Measurements from ENCODE around the gene KRTAP10-6. TPM values are rescaled to one million over a fixed set of nuclear protein-coding genes. Genes with fewer than 3 reads are reported as not detected.
"Not testable (repeated sequence)": the region's sequence is repeated elsewhere in the genome, so short reads cannot be mapped to it uniquely, and the experiment has no call there.

Gene KRTAP10-6
- total RNA-seq, 6 experiments from 2014 or later = not detected

GRCh38 chr21:44611551-44611950, 19.2 kb upstream of the KRTAP10-6 start:
- intact Hi-C loops (cut with DNase I) = no loop called here
- DNase-seq = no peak
- Histone ChIP-seq H3K9me3 (no peaks in the 10 kb centered on the region), H3K27ac (no peak overlapping the region), H3K4me1 (no peaks in the 10 kb centered on the region), H3K36me3 (no peaks in the 10 kb centered on the region), H3K27me3 (no peaks in the 10 kb centered on the region), H3K4me3 (no peak overlapping the region)
- TF ChIP-seq CTCF (IDR thresholded peaks at IDR 0.05) (no peak), POLR2A (IDR thresholded peaks at IDR 0.05) (no peak)
- no CpG with 5 or more reads among the region's 4 CpGs for WGBS (ENCODE audit: insufficient coverage, low coverage, low lambda C conversion rate, missing lambda C conversion rate)
- no peak for ATAC-seq

GRCh38 chr21:44610157-44610843, 18.0 kb upstream of the KRTAP10-6 start:
- DNase-seq; H3K36me3 ChIP-seq; H3K27ac ChIP-seq; H3K27me3 ChIP-seq; H3K4me3 ChIP-seq; H3K9me3 ChIP-seq; H3K4me1 ChIP-seq; ATAC-seq; intact Hi-C loops (cut with DNase I): not testable (repeated sequence)
- WGBS (ENCODE audit: insufficient coverage, low coverage, low lambda C conversion rate, missing lambda C conversion rate) = 96% methylated on average over 4 of the region's 7 CpGs

GRCh38 chr21:44609193-44609592, 16.9 kb upstream of the KRTAP10-6 start:
- no peak overlapping the region for H3K4me3 ChIP-seq
- no peaks in the 10 kb centered on the region for H3K9me3 ChIP-seq
- DNase-seq (no peak), ATAC-seq (no peak)
- no peaks in the 10 kb centered on the region for H3K36me3 ChIP-seq
- TF ChIP-seq POLR2A (IDR thresholded peaks at IDR 0.05) = no peak
- TF ChIP-seq CTCF (IDR thresholded peaks at IDR 0.05) = no peak
- H3K4me1 ChIP-seq = no peaks in the 10 kb centered on the region
- H3K27ac ChIP-seq = no peak overlapping the region
- H3K27me3 ChIP-seq = no peaks in the 10 kb centered on the region
- intact Hi-C loops (cut with DNase I) = no loop called here

- Histone ChIP-seq H3K27ac (no peak overlapping the region), H3K9me3 (no peaks in the 10 kb centered on the region), H3K27me3 (no peaks in the 10 kb centered on the region), H3K4me1 (no peaks in the 10 kb centered on the region), H3K4me3 (no peak overlapping the region), H3K36me3 (no peaks in the 10 kb centered on the region)
- TF ChIP-seq CTCF (IDR thresholded peaks at IDR 0.05) (no peak), POLR2A (IDR thresholded peaks at IDR 0.05) (no peak)
- WGBS (ENCODE audit: insufficient coverage, low coverage, low lambda C conversion rate, missing lambda C conversion rate) = 47% methylated on average over 3 of the region's 4 CpGs
- no peak for ATAC-seq
- intact Hi-C loops (cut with DNase I) = no loop called here
- DNase-seq = no peak
Observed at GRCh38 chr21:44606495-44606894, 14.2 kb upstream of the KRTAP10-6 start.

GRCh38 chr21:44603911-44604310, 11.6 kb upstream of the KRTAP10-6 start:
- Histone ChIP-seq H3K4me3 (no peak overlapping the region), H3K27me3 (no peaks in the 10 kb centered on the region), H3K27ac (no peak overlapping the region), H3K4me1 (no peaks in the 10 kb centered on the region), H3K36me3 (no peaks in the 10 kb centered on the region), H3K9me3 (no peaks in the 10 kb centered on the region)
- DNase-seq (no peak), ATAC-seq (no peak)
- intact Hi-C loops (cut with DNase I) = no loop called here
- TF ChIP-seq POLR2A (IDR thresholded peaks at IDR 0.05) (no peak), CTCF (IDR thresholded peaks at IDR 0.05) (no peak)
- WGBS (ENCODE audit: insufficient coverage, low coverage, low lambda C conversion rate, missing lambda C conversion rate) = 33% methylated on average over 1 of the region's 8 CpGs

All from right lobe of liver (tissue), 6 donors.